Vagina (tissue), 2 donors: Measurements from ENCODE around the gene MRPS27. TPM values are rescaled to one million over a fixed set of nuclear protein-coding genes. Genes with fewer than 3 reads are reported as not detected.

Experiments used
- DNase-seq, 2 donors: peaks; one replicate each; pipeline ENCODE4 v3.0.0-alpha.2; 2017; ENCODE audit errors: extremely low spot score in 2 of 2
- H3K27ac ChIP-seq: fragments of 200-600 bp; sonication (generic); one replicate; pipeline ENCODE4 v1.5.1; 2019
- H3K27me3 ChIP-seq: fragments of 200-600 bp; sonication (generic); one replicate; pipeline ENCODE4 v1.5.1; 2019
- H3K36me3 ChIP-seq, 2 donors: fragments of 200-600 bp; sonication (generic); one replicate each; pipeline ENCODE4 v1.5.1; 2017 to 2019
- H3K4me1 ChIP-seq: fragments of 200-600 bp; sonication (generic); one replicate; pipeline ENCODE4 v1.5.1; 2019
- H3K4me3 ChIP-seq, 2 donors: fragments of 200-600 bp; sonication (generic); 1 replicate in 1 of 2; 2 replicates in 1 of 2; pipeline ENCODE4 v1.5.1; 2016 to 2019
- H3K9me3 ChIP-seq: fragments of 200-600 bp; sonication (generic); one replicate; pipeline ENCODE4 v1.5.1; 2019
- POLR2A ChIP-seq, 2 donors: fragments of 450-650 bp; IDR thresholded peaks; one replicate each; pipeline ENCODE4 v1.6.1; 2017; ENCODE audit warnings: antibody characterized with exemption in 2 of 2, mild to moderate bottlenecking in 2 of 2, moderate library complexity in 2 of 2
- POLR2AphosphoS5 ChIP-seq, 2 donors: sonication (generic); formaldehyde crosslinking; IDR thresholded peaks; one replicate each; pipeline ENCODE4 v1.9.0; 2017; ENCODE audit warnings: antibody characterized with exemption in 2 of 2, mild to moderate bottlenecking in 2 of 2, low read depth in 1 of 2; ENCODE audit not compliant: insufficient read depth in 1 of 2
- intact Hi-C: fragments of 100-400 bp; cut with DNase I; formaldehyde crosslinking; loops from one replicate; pipeline ENCODE4 v1.15.1; 2023
- total RNA-seq: library from RNA; depleted of rRNA; stranded (reverse); fragments of >200 nt; gene quantifications from one replicate; pipeline ENCODE4 v1.2.3, GENCODE V29; 2016
- TF ChIP-seq, protein P1 (sequence below), 3 experiments: fragments of 450-650 bp in 2 of 3; fragments of 200-600 bp in 1 of 3; sonication (generic) in 1 of 3; IDR thresholded peaks; one replicate each; pipeline ENCODE4 v1.5.1; 2017 to 2019; ENCODE audit warnings: antibody characterized with exemption in 3 of 3, mild to moderate bottlenecking in 2 of 3, moderate library complexity in 2 of 3

The MRPS27 gene
- total RNA-seq, 1 donor from 2014 or later = 44.9 TPM

DNA sequence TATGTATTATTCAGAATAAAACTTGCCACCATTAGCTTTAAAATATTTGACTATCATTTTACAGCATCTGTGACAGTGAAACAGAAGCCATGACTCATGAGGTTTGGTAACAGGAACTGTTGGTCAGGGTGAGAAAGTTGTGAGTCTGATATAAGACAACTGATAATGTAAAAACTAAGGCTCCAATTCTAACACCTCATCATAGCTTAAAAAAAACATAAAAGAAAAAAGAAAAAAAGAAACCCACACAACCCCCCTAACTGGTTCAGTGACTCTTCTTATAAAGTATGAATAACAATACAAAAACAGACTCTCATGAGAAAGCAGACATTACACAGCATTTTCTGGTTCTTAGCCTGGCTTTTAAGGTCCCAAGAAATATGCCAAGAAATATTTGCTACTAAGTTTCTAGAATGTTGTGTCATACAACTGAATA lies 85.8 kb downstream of the MRPS27 start:
- Histone ChIP-seq H3K36me3 (peaks cover 0 to 7% of the 10 kb centered on the region in 2 donors), H3K4me1 (peaks cover 15% of the 10 kb centered on the region), H3K4me3 (no peak overlapping the region), H3K27me3 (no peaks in the 10 kb centered on the region), H3K27ac (no peak overlapping the region), H3K9me3 (no peaks in the 10 kb centered on the region)
- TF ChIP-seq POLR2A (IDR thresholded peaks at IDR 0.05) = no peak
- TF ChIP-seq POLR2AphosphoS5 (IDR thresholded peaks at IDR 0.05; ENCODE audit: insufficient read depth in 1 of 2, low read depth in 1 of 2) = peak in 1 of 2 donors; percentile 39
- TF ChIP-seq, protein P1, sequence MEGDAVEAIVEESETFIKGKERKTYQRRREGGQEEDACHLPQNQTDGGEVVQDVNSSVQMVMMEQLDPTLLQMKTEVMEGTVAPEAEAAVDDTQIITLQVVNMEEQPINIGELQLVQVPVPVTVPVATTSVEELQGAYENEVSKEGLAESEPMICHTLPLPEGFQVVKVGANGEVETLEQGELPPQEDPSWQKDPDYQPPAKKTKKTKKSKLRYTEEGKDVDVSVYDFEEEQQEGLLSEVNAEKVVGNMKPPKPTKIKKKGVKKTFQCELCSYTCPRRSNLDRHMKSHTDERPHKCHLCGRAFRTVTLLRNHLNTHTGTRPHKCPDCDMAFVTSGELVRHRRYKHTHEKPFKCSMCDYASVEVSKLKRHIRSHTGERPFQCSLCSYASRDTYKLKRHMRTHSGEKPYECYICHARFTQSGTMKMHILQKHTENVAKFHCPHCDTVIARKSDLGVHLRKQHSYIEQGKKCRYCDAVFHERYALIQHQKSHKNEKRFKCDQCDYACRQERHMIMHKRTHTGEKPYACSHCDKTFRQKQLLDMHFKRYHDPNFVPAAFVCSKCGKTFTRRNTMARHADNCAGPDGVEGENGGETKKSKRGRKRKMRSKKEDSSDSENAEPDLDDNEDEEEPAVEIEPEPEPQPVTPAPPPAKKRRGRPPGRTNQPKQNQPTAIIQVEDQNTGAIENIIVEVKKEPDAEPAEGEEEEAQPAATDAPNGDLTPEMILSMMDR (IDR thresholded peaks at IDR 0.05) = no peak
- DNase-seq = no peak
- intact Hi-C loops = no loop called here

DNA sequence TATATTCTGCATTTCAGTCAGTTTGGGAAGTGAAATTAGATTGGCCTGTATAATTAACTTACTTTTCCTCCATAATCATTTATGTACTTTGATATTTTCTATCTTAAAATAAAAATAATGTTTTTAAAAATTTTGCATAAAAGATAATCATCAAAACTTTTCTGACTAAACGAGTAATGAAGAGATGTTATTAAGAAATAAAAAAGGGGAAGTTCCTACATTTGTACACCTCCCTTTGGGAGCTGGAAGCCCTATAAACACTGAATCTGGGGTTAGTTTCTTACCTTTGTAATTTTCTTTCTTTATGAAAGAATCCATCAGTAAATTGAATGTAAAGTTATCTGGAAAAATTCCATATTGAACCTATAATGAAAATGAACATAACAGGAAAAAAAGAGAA lies 86.2 kb downstream of the MRPS27 start:
- Histone ChIP-seq H3K36me3 (peaks cover 0 to 7% of the 10 kb centered on the region in 2 donors), H3K27ac (no peak overlapping the region), H3K4me1 (peaks cover 15% of the 10 kb centered on the region), H3K4me3 (no peak overlapping the region), H3K27me3 (no peaks in the 10 kb centered on the region), H3K9me3 (no peaks in the 10 kb centered on the region)
- no peak for TF ChIP-seq POLR2AphosphoS5 (IDR thresholded peaks at IDR 0.05; ENCODE audit: insufficient read depth in 1 of 2, low read depth in 1 of 2)
- TF ChIP-seq, protein P1 (IDR thresholded peaks at IDR 0.05) = no peak
- no peak for TF ChIP-seq POLR2A (IDR thresholded peaks at IDR 0.05)
- DNase-seq = no peak
- intact Hi-C loops = no loop called here

- Histone ChIP-seq H3K4me3 (no peak overlapping the region), H3K36me3 (peaks cover 0 to 8% of the 10 kb centered on the region in 2 donors), H3K4me1 (peaks cover 15% of the 10 kb centered on the region), H3K27me3 (no peaks in the 10 kb centered on the region), H3K27ac (no peak overlapping the region), H3K9me3 (no peaks in the 10 kb centered on the region)
- intact Hi-C loops = no loop called here
- TF ChIP-seq, protein P1 (IDR thresholded peaks at IDR 0.05) = no peak
- no peak for DNase-seq
These were observed 87.2 kb downstream of the MRPS27 start for GRCh38 chr5:72232838-72233237.

- H3K4me3 ChIP-seq = no peak overlapping the region
- no peak overlapping the region for H3K27ac ChIP-seq
- peaks cover 15% of the 10 kb centered on the region for H3K4me1 ChIP-seq
- no peaks in the 10 kb centered on the region for H3K9me3 ChIP-seq
- DNase-seq = no peak
- intact Hi-C loops = no loop called here
- TF ChIP-seq, protein P1 (IDR thresholded peaks at IDR 0.05) = no peak
- TF ChIP-seq POLR2A (IDR thresholded peaks at IDR 0.05) (no peak), POLR2AphosphoS5 (IDR thresholded peaks at IDR 0.05; ENCODE audit: insufficient read depth in 1 of 2, low read depth in 1 of 2) (no peak)
- H3K36me3 ChIP-seq = peaks cover 0 to 15% of the 10 kb centered on the region in 2 donors
- H3K27me3 ChIP-seq = no peaks in the 10 kb centered on the region
These were observed 87.9 kb downstream of the MRPS27 start for GRCh38 chr5:72231991-72232703.

DNA sequence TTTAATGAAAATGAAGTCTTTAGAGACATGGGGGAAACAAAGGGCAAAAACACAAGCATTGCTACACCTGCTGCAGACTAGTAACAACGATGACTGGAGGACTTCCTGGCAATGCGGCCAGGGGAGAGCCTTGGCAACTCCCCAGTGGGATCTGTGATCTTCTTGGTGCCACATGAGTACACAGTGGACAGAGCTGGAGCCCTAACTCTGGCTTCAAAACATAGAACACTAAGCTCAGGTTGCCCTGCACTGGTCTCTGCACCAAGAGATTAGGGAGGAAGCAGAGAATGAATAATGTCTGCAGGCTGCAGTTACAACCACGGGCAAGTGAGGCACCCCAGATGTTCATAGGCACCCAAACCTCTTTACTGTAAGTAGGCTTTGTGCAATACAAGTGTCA lies 91.1 kb downstream of the MRPS27 start:
- peaks cover 0 to 37% of the 10 kb centered on the region in 2 donors for H3K36me3 ChIP-seq
- intact Hi-C loops = no loop called here
- no peak for DNase-seq
- no peak overlapping the region for H3K4me3 ChIP-seq
- TF ChIP-seq POLR2AphosphoS5 (IDR thresholded peaks at IDR 0.05; ENCODE audit: insufficient read depth in 1 of 2, low read depth in 1 of 2) (no peak), POLR2A (IDR thresholded peaks at IDR 0.05) (no peak)
- TF ChIP-seq, protein P1 (IDR thresholded peaks at IDR 0.05) = no peak
- no peaks in the 10 kb centered on the region for H3K9me3 ChIP-seq
- no peak overlapping the region for H3K27ac ChIP-seq
- no peaks in the 10 kb centered on the region for H3K27me3 ChIP-seq
- H3K4me1 ChIP-seq = peaks cover 15% of the 10 kb centered on the region
